ENCODE measurements around the gene CTU2.
A peak's percentile ranks its signal among the peaks of the same experiment; 100 is the strongest.
"Not testable (repeated sequence)": the region's sequence is repeated elsewhere in the genome, so short reads cannot be mapped to it uniquely, and the experiment has no call there.

Gene CTU2

GRCh38 chr16:88706229-88706964 is at the start of gene CTU2, which contains the start of gene RNF166:
Gene CTU2 (plus strand): TSS chr16:88706503. CDS start chr16:88706531, 28 bp downstream.
Gene RNF166 (minus strand): TSS chr16:88706408. CDS start chr16:88706325, 83 bp downstream.
- DNase-seq: peak; percentile 29 to 44

- no peak for DNase-seq
Observed at GRCh38 chr16:88657371-88657770, 48.9 kb upstream of the CTU2 start.

GRCh38 chr16:88658714-88659113 is 47.6 kb upstream of the CTU2 start:
- no peak for DNase-seq

GRCh38 chr16:88659160-88659559 is 47.1 kb upstream of the CTU2 start:
- no peak for DNase-seq

GRCh38 chr16:88661468-88661867 is 44.8 kb upstream of the CTU2 start:
- no peak for DNase-seq

- DNase-seq: no peak
Observed at GRCh38 chr16:88662222-88662842, 44.0 kb upstream of the CTU2 start.

GRCh38 chr16:88662843-88663606 is 43.3 kb upstream of the CTU2 start, which contains the start of gene MVD:
Gene MVD (minus strand): TSS chr16:88663091. CDS start chr16:88663080, 11 bp downstream.
- DNase-seq: peak; percentile 55 to 80

- DNase-seq: no peak
Observed at GRCh38 chr16:88665148-88665547, 41.2 kb upstream of the CTU2 start.

- DNase-seq: no peak
Observed at GRCh38 chr16:88665570-88665969, 40.7 kb upstream of the CTU2 start.

GRCh38 chr16:88667461-88667860 is 38.8 kb upstream of the CTU2 start:
- no peak for DNase-seq

- not testable (repeated sequence) for DNase-seq
Observed at GRCh38 chr16:88669493-88669892, 36.8 kb upstream of the CTU2 start.

- DNase-seq: no peak
Observed at GRCh38 chr16:88669980-88670379, 36.3 kb upstream of the CTU2 start.

- DNase-seq: no peak
Observed at GRCh38 chr16:88671806-88672205, 34.5 kb upstream of the CTU2 start.

GRCh38 chr16:88672776-88673175 is 33.5 kb upstream of the CTU2 start:
- no peak for DNase-seq

GRCh38 chr16:88673716-88674379 is 32.5 kb upstream of the CTU2 start:
- DNase-seq: no peak

GRCh38 chr16:88676502-88677242 is 29.6 kb upstream of the CTU2 start:
- DNase-seq: no peak

GRCh38 chr16:88677721-88678120 is 28.6 kb upstream of the CTU2 start:
- DNase-seq: no peak

GRCh38 chr16:88678224-88678979 is 27.9 kb upstream of the CTU2 start:
- no peak for DNase-seq

GRCh38 chr16:88680554-88681083 is 25.7 kb upstream of the CTU2 start:
- DNase-seq: no peak

- DNase-seq: no peak
Observed at GRCh38 chr16:88681084-88681680, 25.1 kb upstream of the CTU2 start.

Measured in NCI-H187 (cell line).